GM12878 (cell line): ENCODE results near the gene CAPN1. TPM values are rescaled to one million over a fixed set of nuclear protein-coding genes. Genes with fewer than 3 reads are reported as not detected.

Experiments used
- ATAC-seq: fragments of 200-7000 bp; cut with Tn5 transposase; 3 replicates; pipeline ENCODE4 v1.9.1; 2020; ENCODE audit warnings: mild to moderate bottlenecking, moderate library complexity
- BruUV-seq: library from RNA; stranded (reverse); fragments of 400-500 nt; replicated peaks from 2 replicates; lab custom pipeline; 2021; lab: Mats Ljungman, UMichigan
- CTCF ChIA-PET: fragments of 300-600 bp; sonication (Branson Sonifier 250); formaldehyde crosslinking; extraction: SDS; loops from one replicate; lab custom pipeline; 2021; ENCODE audit warnings: inconsistent platforms; lab: Yijun Ruan, JAX
- POLR2A ChIA-PET: fragments of 350-600 bp; formaldehyde crosslinking; extraction: SDS; loops from one replicate; lab custom pipeline; 2021; ENCODE audit warnings: inconsistent platforms; lab: Charles Lee
- RAD21 ChIA-PET: fragments of 300-600 bp; sonication (Branson Sonifier 250); formaldehyde crosslinking; loops from one replicate; lab custom pipeline; 2023; ENCODE audit warnings: antibody characterized with exemption; ENCODE audit not compliant: unreplicated experiment; lab: Charles Lee
- SMC1A ChIA-PET: fragments of 300-600 bp; sonication (Branson Sonifier 250); formaldehyde crosslinking; loops from one replicate; lab custom pipeline; 2023; ENCODE audit not compliant: unreplicated experiment, uncharacterized antibody; lab: Charles Lee
- DNase-seq: peaks from one replicate; pipeline ENCODE4 v3.0.0-alpha.2; 2011; ENCODE audit warnings: low read depth, low spot score
- FAIRE-seq: peaks from 3 replicates; lab custom pipeline; 2011; peaks lifted over from hg19 to GRCh38; lab: Jason Lieb, UNC
- H2AFZ ChIP-seq: 2 replicates; pipeline ENCODE4 v1.6.0; 2011; ENCODE audit warnings: low read depth, low read length, control low read depth; ENCODE audit not compliant: control insufficient read depth
- H3K27ac ChIP-seq: 2 replicates; pipeline ENCODE4 v1.5.1; 2011; ENCODE audit warnings: control low read depth; ENCODE audit not compliant: control insufficient read depth, insufficient read depth
- H3K27me3 ChIP-seq, 2 experiments: replicated peaks in 1 of 2; 2 replicates each; pipeline versions ENCODE4 v1.6.0 to v1.6.1; 2011; ENCODE audit warnings: low read length in 1 of 2; ENCODE audit not compliant: control insufficient read depth in 2 of 2, insufficient read depth in 2 of 2
- H3K36me3 ChIP-seq, 2 experiments: 2 replicates each; pipeline ENCODE4 v1.5.1; 2011; ENCODE audit warnings: low read length in 1 of 2; ENCODE audit not compliant: control insufficient read depth in 2 of 2, insufficient read depth in 2 of 2
- H3K4me1 ChIP-seq: 2 replicates; pipeline ENCODE4 v1.6.1; 2011; ENCODE audit warnings: mild to moderate bottlenecking, low read length, moderate library complexity, mixed read lengths; ENCODE audit not compliant: control insufficient read depth, insufficient read depth
- H3K4me2 ChIP-seq: 2 replicates; pipeline ENCODE4 v1.6.0; 2011; ENCODE audit warnings: control low read depth; ENCODE audit not compliant: control insufficient read depth, insufficient read depth
- H3K4me3 ChIP-seq: fragments of 200-600 bp; sonication (generic); 2 replicates; pipeline ENCODE4 v1.5.1; 2016
- H3K79me2 ChIP-seq: 2 replicates; pipeline ENCODE4 v1.6.0; 2011; ENCODE audit warnings: low read length; ENCODE audit not compliant: control insufficient read depth, insufficient read depth
- H3K9ac ChIP-seq: 2 replicates; pipeline ENCODE4 v1.8.0; 2011; ENCODE audit warnings: low read length, control low read depth, mixed read lengths; ENCODE audit not compliant: control insufficient read depth, insufficient read depth
- H3K9me3 ChIP-seq: replicated peaks from 3 replicates; pipeline ENCODE4 v1.5.1; 2011; ENCODE audit warnings: mild to moderate bottlenecking, low read length; ENCODE audit not compliant: control insufficient read depth, insufficient read depth
- H4K20me1 ChIP-seq: 2 replicates; pipeline ENCODE4 v1.6.0; 2011; ENCODE audit not compliant: control insufficient read depth, insufficient read depth
- BHLHE40 ChIP-seq, 2 experiments: fragments of 450-650 bp in 1 of 2; IDR thresholded peaks; 2 replicates each; pipeline ENCODE4 v1.6.1; 2011 to 2017; ENCODE audit warnings: low read depth in 2 of 2, borderline replicate concordance in 1 of 2, improper control_type of control experiment in 1 of 2, low read length in 1 of 2, mild to moderate bottlenecking in 1 of 2
- BMI1 ChIP-seq: fragments of 450-650 bp; IDR thresholded peaks from 2 replicates; pipeline ENCODE4 v1.6.1; 2016; ENCODE audit warnings: mild to moderate bottlenecking, moderate library complexity, borderline replicate concordance
- CHD2 ChIP-seq: IDR thresholded peaks from 2 replicates; pipeline ENCODE4 v1.6.1; 2011; ENCODE audit warnings: low read depth, low read length, improper control_type of control experiment, borderline replicate concordance
- CREM ChIP-seq: IDR thresholded peaks from 2 replicates; pipeline ENCODE4 v1.6.1; 2014; ENCODE audit warnings: antibody characterized with exemption, low read depth
- E2F8 ChIP-seq: fragments of 450-650 bp; IDR thresholded peaks from 2 replicates; pipeline ENCODE4 v1.6.1; 2018; ENCODE audit warnings: mild to moderate bottlenecking, low read depth, moderate library complexity; ENCODE audit not compliant: partially characterized antibody
- FOS ChIP-seq: IDR thresholded peaks from 3 replicates; pipeline ENCODE4 v1.6.1; 2011; ENCODE audit warnings: borderline replicate concordance; ENCODE audit not compliant: insufficient read length; ENCODE audit errors: extremely low read depth
- JUND ChIP-seq: IDR thresholded peaks from 2 replicates; pipeline ENCODE4 v1.6.1; 2012; ENCODE audit warnings: low read depth, mild to moderate bottlenecking, low read length, improper control_type of control experiment, moderate library complexity
- MTA3 ChIP-seq: IDR thresholded peaks from 2 replicates; pipeline ENCODE4 v1.6.1; 2012; ENCODE audit warnings: low read length, inconsistent platforms, borderline replicate concordance
- PAX5 ChIP-seq: IDR thresholded peaks from 2 replicates; pipeline ENCODE4 v1.6.1; 2011; ENCODE audit warnings: low read depth, low read length, borderline replicate concordance
- PBX3 ChIP-seq: IDR thresholded peaks from 2 replicates; pipeline ENCODE4 v1.6.1; 2011; ENCODE audit warnings: mild to moderate bottlenecking, low read depth, low read length, moderate library complexity; ENCODE audit not compliant: insufficient replicate concordance
- SUZ12 ChIP-seq: fragments of 200-600 bp; sonication (generic); IDR thresholded peaks from one replicate; pipeline ENCODE4 v1.6.1; 2018; ENCODE audit warnings: antibody characterized with exemption, mild to moderate bottlenecking; ENCODE audit not compliant: unreplicated experiment
- WRNIP1 ChIP-seq: IDR thresholded peaks from 2 replicates; pipeline ENCODE4 v1.6.1; 2011; ENCODE audit warnings: low read depth, low read length, improper control_type of control experiment, borderline replicate concordance
- ZBTB40 ChIP-seq: fragments of 450-650 bp; IDR thresholded peaks from 2 replicates; pipeline ENCODE4 v1.6.1; 2016; ENCODE audit warnings: mild to moderate bottlenecking, moderate library complexity, borderline replicate concordance
- ZZZ3 ChIP-seq: IDR thresholded peaks from 2 replicates; pipeline ENCODE4 v1.6.1; 2011; ENCODE audit warnings: low read depth; ENCODE audit not compliant: control insufficient read depth, insufficient read length
- WGBS: methylation state at CpG from one replicate; pipeline ENCODE4 v1.1.6; 2016; ENCODE audit warnings: low lambda C conversion rate; ENCODE audit not compliant: insufficient replicate concordance, insufficient coverage; ENCODE audit errors: missing lambda C conversion rate; 5-methylcytosine and 5-hydroxymethylcytosine counted together
- in situ Hi-C: fragments of 300-500 bp; cut with MboI; formaldehyde crosslinking; loops from 9 replicates; pipeline ENCODE4 v1.14.3; 2018; ENCODE audit warnings: mixed read lengths
- intact Hi-C: fragments of 100-400 bp; cut with micrococcal nuclease; formaldehyde crosslinking; loops from one replicate; pipeline ENCODE4 v1.14.2; 2022; ENCODE audit not compliant: unreplicated experiment
- polyA plus RNA-seq, 11 experiments: library from polyadenylated mRNA; depleted of rRNA in 4 of 11; unstranded in 6 of 11; stranded (reverse) in 5 of 11; fragments of >200 nt; fragmentation: Nextera tagmentation in 4 of 11; fragmentation: Illumina TruSeq in 1 of 11; extraction: Ambion mirVana in 4 of 11; extraction: Trizol in 1 of 11; gene quantifications; 1 replicate in 1 of 11; 2 replicates in 10 of 11; pipeline versions ENCODE4 v1.2.1 to v1.2.3, GENCODE V29; 2011 to 2016; ENCODE audit warnings: inconsistent platforms in 2 of 11, missing spikeins in 2 of 11, low read depth in 1 of 11
- total RNA-seq, 4 experiments: library from RNA; depleted of rRNA in 3 of 4; stranded (reverse); fragments of >200 nt in 3 of 4; fragmentation: Illumina TruSeq in 1 of 4; extraction: Trizol in 1 of 4; gene quantifications; 2 replicates each; pipeline versions ENCODE4 v1.2.1 to v1.2.3, GENCODE V29; 2013 to 2021

The CAPN1 gene
- total and polyA plus RNA-seq, 10 of the 15 experiments (the other 5 are each of a cell fraction or from before 2014, with no cell fraction given) = 2.2 to 167 (median 77.3) TPM

GRCh38 chr11:65166893-65167292 is 14.8 kb upstream of the CAPN1 start (continued):
- no peak for TF ChIP-seq PBX3
- no peak for TF ChIP-seq JUND
- no peak for TF ChIP-seq CHD2
- TF ChIP-seq, all 136 proteins: peak for 0

- SMC1A ChIA-PET = interaction anchor here (0.6 to 1.1 kb wide), 2 partner anchors 12 to 18 kb away, joined by 3 to 5 read pairs; no protein-coding TSS in a partner anchor
- TF ChIP-seq WRNIP1 (no peak), ZZZ3 (no peak), BMI1 (no peak), MTA3 (no peak), BHLHE40 (IDR thresholded peaks at IDR 0.05; ENCODE audit: borderline replicate concordance in 1 of 2, low read depth in 2 of 2, low read length in 1 of 2) (no peak; a peak in 1 of 4 replicates), FOS (no peak), CREM (no peak), E2F8 (no peak), PAX5 (no peak), ZBTB40 (no peak), SUZ12 (no peak)
Measured at GRCh38 chr11:65167656-65168055, 14.1 kb upstream of the CAPN1 start.

More at GRCh38 chr11:65167656-65168055, 14.1 kb upstream of the CAPN1 start:
- RAD21 ChIA-PET = no interaction called here
- no peak overlapping the region for H3K4me3 ChIP-seq
- H3K79me2 ChIP-seq = no peaks in the 10 kb centered on the region
- DNase-seq (no peak), FAIRE-seq (no peak), ATAC-seq (no peak)
- H3K36me3 ChIP-seq = no peaks in the 10 kb centered on the region
- in situ Hi-C loops = no loop called here
- CTCF ChIA-PET = interaction anchor here (1.3 to 1.4 kb wide), 2 partner anchors 12 to 56 kb away, joined by 3 to 5 read pairs; partner anchors contain the start of gene TM7SF2
- no peaks in the 10 kb centered on the region for H4K20me1 ChIP-seq
- H3K9me3 ChIP-seq = no peaks in the 10 kb centered on the region
- no peak overlapping the region for H2AFZ ChIP-seq
- POLR2A ChIA-PET = interaction anchor here (0.7 kb wide), 1 partner anchor 319 kb away, joined by 3 read pairs; no protein-coding TSS in a partner anchor
- intact Hi-C loops = no loop called here
- H3K27ac ChIP-seq = no peak overlapping the region
- H3K27me3 ChIP-seq = no peaks in the 10 kb centered on the region
- no peak overlapping the region for H3K4me2 ChIP-seq
- peaks cover 6% of the 10 kb centered on the region for H3K4me1 ChIP-seq
- BruUV-seq = no TSS peak
- WGBS = 96% methylated on average over 3 of the region's 3 CpGs
- no peak overlapping the region for H3K9ac ChIP-seq
